Endothelial cell of umbilical vein (primary cell): ENCODE measurements around the gene ZNF396. TPM values are rescaled to one million over a fixed set of nuclear protein-coding genes. Genes with fewer than 3 reads are reported as not detected.

ENCODE experiments used
- BruUV-seq: library from RNA; stranded (reverse); fragments of 400-500 nt; replicated peaks from 2 replicates; lab custom pipeline; 2021; lab: Mats Ljungman, UMichigan
- CTCF ChIA-PET: fragments of 300-600, 350-600 bp; sonication (Branson Sonifier 250); formaldehyde crosslinking; loops from one replicate; lab custom pipeline; 2021; ENCODE audit warnings: antibody characterized with exemption, inconsistent platforms; lab: Charles Lee
- POLR2A ChIA-PET: fragments of 300-600, 350-600 bp; sonication (Branson Sonifier 250); formaldehyde crosslinking; loops from one replicate; lab custom pipeline; 2021; ENCODE audit warnings: antibody characterized with exemption, inconsistent platforms; lab: Charles Lee
- DNase-seq: peaks from one replicate; pipeline ENCODE4 v3.0.0-alpha.2; 2011; ENCODE audit warnings: low read depth, low spot score
- FAIRE-seq: peaks from 2 replicates; lab custom pipeline; 2011; peaks lifted over from hg19 to GRCh38; lab: Jason Lieb, UNC
- H2AFZ ChIP-seq: 2 replicates; pipeline ENCODE4 v1.6.0; 2012; ENCODE audit warnings: low read depth, low read length, control low read depth, inconsistent platforms
- H3K27ac ChIP-seq: 2 replicates; pipeline ENCODE4 v1.5.1; 2011; ENCODE audit warnings: low read depth, mild to moderate bottlenecking, control low read depth, low read length, moderate library complexity; ENCODE audit not compliant: insufficient read depth
- H3K27me3 ChIP-seq, 2 experiments: 2 replicates each; pipeline versions ENCODE4 v1.6.0 to v1.6.1; 2011; ENCODE audit warnings: low read length in 2 of 2, mixed read lengths in 1 of 2; ENCODE audit not compliant: control insufficient read depth in 2 of 2, insufficient read depth in 2 of 2
- H3K36me3 ChIP-seq, 2 experiments: 2 replicates in 1 of 2; 3 replicates in 1 of 2; pipeline ENCODE4 v1.5.1; 2011; ENCODE audit warnings: low read length in 2 of 2, mild to moderate bottlenecking in 1 of 2, moderate library complexity in 1 of 2; ENCODE audit not compliant: control insufficient read depth in 2 of 2, insufficient read depth in 2 of 2; ENCODE audit errors: extremely low read depth in 1 of 2
- H3K4me1 ChIP-seq: 3 replicates; pipeline ENCODE4 v1.5.1; 2011; ENCODE audit warnings: mild to moderate bottlenecking, low read length; ENCODE audit not compliant: control insufficient read depth, insufficient read depth; ENCODE audit errors: extremely low read depth
- H3K4me2 ChIP-seq: 2 replicates; pipeline ENCODE4 v1.6.1; 2011; ENCODE audit warnings: low read length, control low read depth, mixed read lengths; ENCODE audit not compliant: insufficient read depth
- H3K4me3 ChIP-seq, 3 experiments: fragments of 200-600 bp in 1 of 3; sonication (generic), shearing (Covaris generic) in 1 of 3; replicated peaks in 1 of 3; 2 replicates each; pipeline ENCODE4 v1.5.1; 2011 to 2016; ENCODE audit warnings: control low read depth in 3 of 3, low read length in 3 of 3, mild to moderate bottlenecking in 2 of 3, inconsistent platforms in 1 of 3, low read depth in 1 of 3, moderate library complexity in 1 of 3; ENCODE audit not compliant: insufficient read depth in 1 of 3
- H3K79me2 ChIP-seq: 2 replicates; pipeline ENCODE4 v1.6.0; 2012; ENCODE audit warnings: low read length, inconsistent platforms; ENCODE audit not compliant: control insufficient read depth, insufficient read depth
- H3K9ac ChIP-seq: replicated peaks from 2 replicates; pipeline ENCODE3; 2011; ENCODE audit warnings: low read length, control low read depth; ENCODE audit not compliant: insufficient read depth; ENCODE audit errors: extremely low read depth
- H3K9me1 ChIP-seq: replicated peaks from 3 replicates; pipeline ENCODE4 v1.6.0; 2011; ENCODE audit warnings: mild to moderate bottlenecking, low read length; ENCODE audit not compliant: control insufficient read depth, insufficient read depth; ENCODE audit errors: extremely low read depth
- H3K9me3 ChIP-seq: replicated peaks from 2 replicates; pipeline ENCODE4 v1.5.1; 2012; ENCODE audit warnings: low read length, inconsistent platforms; ENCODE audit not compliant: control insufficient read depth, insufficient read depth
- H4K20me1 ChIP-seq: replicated peaks from 2 replicates; pipeline ENCODE3; 2011; ENCODE audit warnings: mild to moderate bottlenecking, low read length; ENCODE audit not compliant: control insufficient read depth, insufficient read depth; ENCODE audit errors: extremely low read depth
- CTCF ChIP-seq, 2 donors: IDR thresholded peaks; 1 replicate in 1 of 2; 2 replicates in 1 of 2; pipeline ENCODE4 v1.5.1; 2011; ENCODE audit warnings: low read length in 2 of 2, mild to moderate bottlenecking in 2 of 2, moderate library complexity in 2 of 2, control low read depth in 1 of 2, inconsistent platforms in 1 of 2, low read depth in 1 of 2; ENCODE audit not compliant: insufficient read depth in 1 of 2; ENCODE audit errors: extremely low read depth in 1 of 2
- EZH2 ChIP-seq: IDR thresholded peaks from 2 replicates; pipeline ENCODE4 v1.6.1; 2012; ENCODE audit warnings: borderline replicate concordance, low read depth, mild to moderate bottlenecking, moderate library complexity, low read length, inconsistent platforms; ENCODE audit not compliant: severe bottlenecking
- FOS ChIP-seq: IDR thresholded peaks from 2 replicates; pipeline ENCODE4 v1.6.1; 2011; ENCODE audit warnings: mild to moderate bottlenecking, low read length, moderate library complexity, borderline replicate concordance; ENCODE audit not compliant: insufficient read depth
- GATA2 ChIP-seq: IDR thresholded peaks from 2 replicates; pipeline ENCODE4 v1.7.0; 2011; ENCODE audit warnings: low read depth, mild to moderate bottlenecking, moderate library complexity, mixed read lengths, low read length; ENCODE audit not compliant: insufficient read length, insufficient read depth
- JUN ChIP-seq: IDR thresholded peaks from 2 replicates; pipeline ENCODE4 v1.6.1; 2011; ENCODE audit warnings: borderline replicate concordance, low read depth; ENCODE audit not compliant: insufficient read length, insufficient read depth
- MAX ChIP-seq: IDR thresholded peaks from 2 replicates; pipeline ENCODE4 v1.6.1; 2011; ENCODE audit not compliant: insufficient read depth, insufficient read length
- MYC ChIP-seq: IDR thresholded peaks from one replicate; pipeline ENCODE4 v1.6.1; 2011; ENCODE audit warnings: mild to moderate bottlenecking, low read depth, low read length
- POLR2A ChIP-seq: IDR thresholded peaks from 2 replicates; pipeline ENCODE4 v1.6.1; 2012; ENCODE audit warnings: low read depth, mild to moderate bottlenecking, control low read depth, low read length
- POLR2AphosphoS5 ChIP-seq: IDR thresholded peaks from 2 replicates; pipeline ENCODE4 v1.6.1; 2012; ENCODE audit warnings: low read depth, mild to moderate bottlenecking, control low read depth, low read length, moderate library complexity; ENCODE audit not compliant: insufficient read depth
- dilution Hi-C: fragments of 300-500 bp; cut with MboI; formaldehyde crosslinking; loops from one replicate; pipeline ENCODE4 v1.15.0; 2019; ENCODE audit warnings: low sequenced_read_pairs; ENCODE audit not compliant: extremely low pct_ligation_motif_present
- intact Hi-C: fragments of 100-400 bp; cut with micrococcal nuclease; formaldehyde crosslinking; loops from one replicate; pipeline ENCODE4 v1.10.0; 2022
- polyA plus RNA-seq, 4 experiments: library from polyadenylated mRNA; depleted of rRNA in 3 of 4; stranded (reverse) in 3 of 4; unstranded in 1 of 4; fragments of >200 nt; gene quantifications; 2 replicates each; pipeline versions ENCODE4 v1.2.1 to v1.2.3, GENCODE V29; 2011 to 2012; ENCODE audit warnings: missing spikeins in 1 of 4
- total RNA-seq: library from RNA; stranded (reverse); gene quantifications from 2 replicates; pipeline ENCODE4 v1.2.3, GENCODE V29; 2021

ZNF396 gene
- total and polyA plus RNA-seq, 2 donors (not counting 3 experiments of a cell fraction or from before 2014, with no cell fraction given): 0.28 to 0.44 TPM

DNA sequence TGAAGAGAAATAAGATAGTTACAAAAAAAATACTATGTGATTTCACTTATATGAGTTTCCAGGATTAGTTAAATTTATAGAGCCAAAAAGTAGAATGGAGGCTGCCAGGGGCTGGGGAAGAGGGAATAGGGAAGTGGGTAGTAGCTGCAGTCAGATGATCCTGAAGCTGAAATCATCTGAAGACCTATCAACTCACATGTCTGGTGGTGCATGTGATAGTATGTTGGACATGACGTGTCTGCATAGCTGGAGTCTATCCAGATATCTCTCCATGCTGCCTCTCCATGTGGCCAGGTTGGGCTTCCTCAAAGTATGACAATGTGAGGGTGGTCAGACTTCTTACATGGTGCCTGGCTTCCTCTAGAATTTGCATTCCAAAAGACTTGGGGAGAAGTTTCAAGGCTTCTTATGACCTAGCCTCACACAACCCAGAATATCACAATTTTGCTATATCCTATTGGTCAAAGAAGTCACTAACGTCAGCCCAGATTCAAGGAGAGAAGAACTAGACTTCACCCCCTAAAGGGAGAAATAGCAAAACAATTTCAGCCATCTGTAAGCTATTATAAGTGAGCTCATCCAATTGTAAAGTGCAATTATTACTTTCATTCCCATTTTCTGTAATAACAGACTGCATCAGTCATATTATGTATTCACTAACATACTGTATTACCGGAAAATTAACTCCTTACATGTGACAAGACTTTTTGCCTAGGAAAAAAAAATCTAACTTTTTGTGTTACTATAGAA lies 14.0 kb upstream of the ZNF396 start:
- no peak for TF ChIP-seq JUN
- TF ChIP-seq EZH2: no peak
- TF ChIP-seq FOS: no peak
- no peak for TF ChIP-seq POLR2A
- no peak for TF ChIP-seq CTCF (IDR thresholded peaks at IDR 0.05; ENCODE audit: extremely low read depth in 1 of 2, insufficient read depth in 1 of 2, low read depth in 1 of 2, low read length in 2 of 2)
- TF ChIP-seq MYC: no peak
- TF ChIP-seq GATA2: no peak
- TF ChIP-seq POLR2AphosphoS5: no peak
- no peak for TF ChIP-seq MAX
- DNase-seq: no peak
- Histone ChIP-seq H3K4me3 (no peak overlapping the region), H3K9me3 (no peaks in the 10 kb centered on the region), H3K4me1 (no peaks in the 10 kb centered on the region), H3K27me3 (no peaks in the 10 kb centered on the region), H3K9me1 (no peaks in the 10 kb centered on the region), H3K4me2 (no peak overlapping the region), H2AFZ (no peak overlapping the region), H3K9ac (no peak overlapping the region), H3K36me3 (no peaks in the 10 kb centered on the region), H3K79me2 (no peaks in the 10 kb centered on the region), H3K27ac (no peak overlapping the region), H4K20me1 (no peaks in the 10 kb centered on the region)
- POLR2A ChIA-PET: interaction anchor here (0.8 kb wide), 1 partner anchor 19 kb away, joined by 4 read pairs; no protein-coding TSS in a partner anchor
- CTCF ChIA-PET: interaction anchor here (1.1 kb wide), 1 partner anchor 11 kb away, joined by 3 read pairs; no protein-coding TSS in a partner anchor
- no peak for FAIRE-seq
- BruUV-seq: no TSS peak
- intact Hi-C loops (no loop called here), dilution Hi-C loops (no loop called here)
